OCI-LY3 (cell line): ENCODE measurements around the gene MICALL2.

Experiments
- CTCF ChIP-seq: fragments of 200-600, 300-600 bp; sonication (generic); IDR thresholded peaks from 2 replicates; pipeline ENCODE4 v1.5.1; 2014; ENCODE audit warnings: antibody characterized with exemption, low read length, low read depth
- EZH2phosphoT487 ChIP-seq: fragments of 200-600 bp; shearing (Covaris generic); IDR thresholded peaks from 2 replicates; pipeline ENCODE4 v1.6.1; 2018; ENCODE audit warnings: antibody characterized with exemption, mixed run types, low read depth

GRCh38 chr7:1485156-1485555 lies 25.9 kb upstream of the MICALL2 start:
- TF ChIP-seq CTCF (no peak), EZH2phosphoT487 (no peak)
